SK-N-SH (cell line): ENCODE measurements around the gene PIAS4. TPM values are rescaled to one million over a fixed set of nuclear protein-coding genes. Genes with fewer than 3 reads are reported as not detected.

Experiments used
- CTCF ChIA-PET: fragments of 300-600, 350-600 bp; formaldehyde crosslinking; extraction: SDS; loops from one replicate; lab custom pipeline; 2021; lab: Yijun Ruan, JAX
- POLR2A ChIA-PET: fragments of 350-600 bp; sonication (Branson Sonifier 250); formaldehyde crosslinking; extraction: SDS; loops from one replicate; lab custom pipeline; 2020; ENCODE audit warnings: antibody characterized with exemption, inconsistent platforms; lab: Yijun Ruan, JAX
- DNase-seq: peaks from one replicate; pipeline ENCODE4 v3.0.0; 2012
- H2AFZ ChIP-seq: fragments of 200-600 bp; sonication (generic); 2 replicates; pipeline ENCODE4 v1.8.1; 2016; ENCODE audit warnings: antibody characterized with exemption, mild to moderate bottlenecking, low read depth
- H3F3A ChIP-seq: fragments of 200-600 bp; sonication (generic); replicated peaks from 2 replicates; pipeline ENCODE3; 2016; ENCODE audit warnings: antibody characterized with exemption, mild to moderate bottlenecking; ENCODE audit not compliant: insufficient read depth
- H3K27ac ChIP-seq, 2 experiments: fragments of 200-500 bp in 1 of 2; fragments of 200-600 bp in 1 of 2; sonication (Bioruptor generic) in 1 of 2; sonication (generic), shearing (Covaris generic) in 1 of 2; 2 replicates each; pipeline versions ENCODE4 v1.5.1 to v1.6.1; 2014 to 2016; ENCODE audit warnings: low read depth in 2 of 2, inconsistent platforms in 1 of 2, low read length in 1 of 2, mild to moderate bottlenecking in 1 of 2, mixed read lengths in 1 of 2
- H3K27me3 ChIP-seq: fragments of 200-600 bp; sonication (generic), shearing (Covaris generic); 2 replicates; pipeline ENCODE4 v1.6.1; 2016; ENCODE audit warnings: mixed run types; ENCODE audit not compliant: insufficient read depth
- H3K36me3 ChIP-seq, 2 experiments: fragments of 200-500 bp in 1 of 2; fragments of 200-600 bp in 1 of 2; sonication (Bioruptor generic) in 1 of 2; sonication (generic) in 1 of 2; replicated peaks in 1 of 2; 2 replicates each; pipeline versions ENCODE3 to v1.5.1; 2014 to 2016; ENCODE audit warnings: low read length in 1 of 2, mild to moderate bottlenecking in 1 of 2; ENCODE audit not compliant: insufficient read depth in 2 of 2, control insufficient read depth in 1 of 2
- H3K4me1 ChIP-seq, 2 experiments: fragments of 200-500 bp in 1 of 2; fragments of 200-600 bp in 1 of 2; sonication (Bioruptor generic) in 1 of 2; sonication (generic), shearing (Covaris generic) in 1 of 2; 2 replicates each; pipeline versions ENCODE4 v1.5.1 to v1.6.1; 2014 to 2016; ENCODE audit warnings: low read depth in 1 of 2, low read length in 1 of 2, mixed run types in 1 of 2; ENCODE audit not compliant: insufficient read depth in 2 of 2, control insufficient read depth in 1 of 2
- H3K4me2 ChIP-seq: fragments of 200-600 bp; sonication (generic), shearing (Covaris generic); 2 replicates; pipeline ENCODE4 v1.6.1; 2017; ENCODE audit warnings: mixed run types
- H3K4me3 ChIP-seq, 2 experiments: fragments of 200-500 bp in 1 of 2; fragments of 200-600 bp in 1 of 2; sonication (Bioruptor generic) in 1 of 2; sonication (generic), shearing (Covaris generic) in 1 of 2; 2 replicates each; pipeline versions ENCODE4 v1.5.1 to v1.8.1; 2014 to 2016; ENCODE audit warnings: low read depth in 2 of 2, inconsistent platforms in 1 of 2, low read length in 1 of 2, mild to moderate bottlenecking in 1 of 2, mixed read lengths in 1 of 2, moderate library complexity in 1 of 2
- H3K79me2 ChIP-seq: fragments of 200-600 bp; sonication (generic); 2 replicates; pipeline ENCODE4 v1.8.1; 2017; ENCODE audit warnings: mild to moderate bottlenecking; ENCODE audit not compliant: insufficient read depth
- H3K9ac ChIP-seq: fragments of 200-600 bp; sonication (generic); 2 replicates; pipeline ENCODE4 v1.6.1; 2017; ENCODE audit warnings: mixed run types
- H3K9me2 ChIP-seq: fragments of 200-600 bp; sonication (generic); 2 replicates; pipeline ENCODE4 v1.6.1; 2017; ENCODE audit warnings: mixed run types
- H3K9me3 ChIP-seq: fragments of 200-600 bp; sonication (generic); 2 replicates; pipeline ENCODE4 v1.6.1; 2017; ENCODE audit warnings: mixed run types, mild to moderate bottlenecking, moderate library complexity
- H4K20me1 ChIP-seq: fragments of 200-600 bp; sonication (generic); 2 replicates; pipeline ENCODE4 v1.6.1; 2017; ENCODE audit warnings: mild to moderate bottlenecking, mixed run types; ENCODE audit not compliant: insufficient read depth
- ELF1 ChIP-seq: IDR thresholded peaks from 2 replicates; pipeline ENCODE4 v1.4.0; 2012
- EZH2phosphoT487 ChIP-seq: fragments of 200-600 bp; sonication (generic); IDR thresholded peaks from 2 replicates; pipeline ENCODE4 v1.6.1; 2017; ENCODE audit warnings: low read depth, mixed run types, mild to moderate bottlenecking, antibody characterized with exemption, moderate library complexity, borderline replicate concordance
- GABPA ChIP-seq: IDR thresholded peaks from 2 replicates; pipeline ENCODE4 v1.4.0; 2012; ENCODE audit warnings: low read depth, mild to moderate bottlenecking
- GATA2 ChIP-seq: sonication (generic); formaldehyde crosslinking; IDR thresholded peaks from 2 replicates; pipeline ENCODE4 v1.5.0; 2020; ENCODE audit warnings: mild to moderate bottlenecking, missing genetic modification reagents
- MEF2A ChIP-seq: IDR thresholded peaks from 2 replicates; pipeline ENCODE4 v1.4.0; 2012; ENCODE audit warnings: low read depth, borderline replicate concordance
- MXI1 ChIP-seq: IDR thresholded peaks from 2 replicates; pipeline ENCODE4 v1.6.1; 2012; ENCODE audit warnings: mild to moderate bottlenecking, low read depth, low read length, improper control_type of control experiment
- NRF1 ChIP-seq: IDR thresholded peaks from 2 replicates; pipeline ENCODE4 v1.6.1; 2012; ENCODE audit warnings: low read depth, mild to moderate bottlenecking, low read length
- POLR2AphosphoS5 ChIP-seq: IDR thresholded peaks from 2 replicates; pipeline ENCODE4 v1.6.1; 2012; ENCODE audit warnings: low read depth, low read length
- RAD21 ChIP-seq: IDR thresholded peaks from 2 replicates; pipeline ENCODE4 v1.6.1; 2012; ENCODE audit warnings: mild to moderate bottlenecking, low read length
- RCOR1 ChIP-seq: fragments of 150-350 bp; IDR thresholded peaks from 2 replicates; pipeline ENCODE4 v1.6.1; 2017; ENCODE audit warnings: antibody characterized with exemption, low read length
- RFX5 ChIP-seq: IDR thresholded peaks from 2 replicates; pipeline ENCODE4 v1.6.1; 2012; ENCODE audit warnings: mild to moderate bottlenecking, improper control_type of control experiment, low read length
- RXRA ChIP-seq: IDR thresholded peaks from 2 replicates; pipeline ENCODE4 v1.4.0; 2012; ENCODE audit warnings: low read depth, mild to moderate bottlenecking, borderline replicate concordance
- TAF1 ChIP-seq: IDR thresholded peaks from 2 replicates; pipeline ENCODE4 v1.6.1; 2012; ENCODE audit warnings: low read depth, mild to moderate bottlenecking, low read length, moderate library complexity, borderline replicate concordance
- TCF12 ChIP-seq: IDR thresholded peaks from 2 replicates; pipeline ENCODE4 v1.4.0; 2012
- TEAD4 ChIP-seq: IDR thresholded peaks from 2 replicates; pipeline ENCODE4 v1.4.0; 2012; ENCODE audit warnings: mild to moderate bottlenecking, borderline replicate concordance; ENCODE audit not compliant: insufficient read depth
- WGBS: methylation state at CpG from one replicate; pipeline ENCODE4 v1.1.6; 2017; ENCODE audit warnings: low lambda C conversion rate; 5-methylcytosine and 5-hydroxymethylcytosine counted together
- polyA plus RNA-seq, 3 experiments: library from polyadenylated mRNA; depleted of rRNA; stranded (reverse); fragments of >200 nt; gene quantifications; 2 replicates each; pipeline ENCODE4 v1.2.3, GENCODE V29; 2012
- small RNA-seq, 7 experiments: library from RNA; depleted of rRNA; stranded (forward); fragments of <200 nt; gene quantifications; one replicate each; pipeline ENCODE3, GENCODE V24; 2012
- TF ChIP-seq, protein P1 (sequence below): fragments of 150-350 bp; IDR thresholded peaks from 2 replicates; pipeline ENCODE4 v1.6.1; 2017; ENCODE audit warnings: antibody characterized with exemption, low read length, low read depth, borderline replicate concordance
- TF ChIP-seq, protein P2 (sequence below): IDR thresholded peaks from 2 replicates; pipeline ENCODE4; 2012
- TF ChIP-seq, protein P3 (sequence below): fragments of 200-600 bp; sonication (generic); IDR thresholded peaks from 2 replicates; pipeline ENCODE4 v1.6.1; 2017; ENCODE audit warnings: antibody characterized with exemption, mild to moderate bottlenecking, moderate library complexity
- TF ChIP-seq, protein P4 (sequence below): IDR thresholded peaks from 2 replicates; pipeline ENCODE4 v1.4.0; 2012; ENCODE audit warnings: low read depth

PIAS4 gene
- polyA plus RNA-seq, 1 of the 3 experiments (the other 2 are of a cell fraction): 14.1 TPM

DNA sequence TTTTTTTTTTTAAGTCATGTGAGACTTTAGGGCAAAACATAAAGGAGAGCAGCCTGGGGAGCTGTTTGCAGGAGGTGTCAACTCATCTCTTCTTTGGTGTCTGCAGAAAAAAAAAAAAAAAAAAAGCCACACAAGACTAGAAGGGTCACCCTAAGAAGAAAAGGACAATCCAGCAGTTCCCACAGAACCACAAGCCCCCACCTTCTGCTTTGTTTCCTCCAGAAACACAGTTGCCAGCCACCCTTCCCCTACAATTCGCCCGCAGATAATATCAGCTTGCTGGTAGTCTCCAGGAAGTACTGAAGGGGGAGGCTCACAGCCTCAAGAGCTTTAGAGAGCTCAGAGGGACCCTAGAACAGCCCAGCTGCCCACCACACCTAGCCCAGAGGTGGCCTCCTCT, 81.4 kb downstream of the PIAS4 start:
- no peak overlapping the region for H3K9ac ChIP-seq
- 86% methylated on average over 2 of the region's 2 CpGs for WGBS
- peaks cover 0 to 11% of the 10 kb centered on the region in 2 experiments for H3K36me3 ChIP-seq
- TF ChIP-seq TAF1 (no peak), GABPA (no peak), TCF12 (no peak), MEF2A (no peak), NRF1 (no peak), RXRA (no peak), TEAD4 (no peak), RAD21 (no peak), POLR2AphosphoS5 (no peak), GATA2 (no peak), ELF1 (no peak), MXI1 (no peak), RCOR1 (no peak), RFX5 (no peak), EZH2phosphoT487 (no peak)
- TF ChIP-seq, protein P1, sequence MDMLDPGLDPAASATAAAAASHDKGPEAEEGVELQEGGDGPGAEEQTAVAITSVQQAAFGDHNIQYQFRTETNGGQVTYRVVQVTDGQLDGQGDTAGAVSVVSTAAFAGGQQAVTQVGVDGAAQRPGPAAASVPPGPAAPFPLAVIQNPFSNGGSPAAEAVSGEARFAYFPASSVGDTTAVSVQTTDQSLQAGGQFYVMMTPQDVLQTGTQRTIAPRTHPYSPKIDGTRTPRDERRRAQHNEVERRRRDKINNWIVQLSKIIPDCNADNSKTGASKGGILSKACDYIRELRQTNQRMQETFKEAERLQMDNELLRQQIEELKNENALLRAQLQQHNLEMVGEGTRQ: no peak
- TF ChIP-seq, protein P2, sequence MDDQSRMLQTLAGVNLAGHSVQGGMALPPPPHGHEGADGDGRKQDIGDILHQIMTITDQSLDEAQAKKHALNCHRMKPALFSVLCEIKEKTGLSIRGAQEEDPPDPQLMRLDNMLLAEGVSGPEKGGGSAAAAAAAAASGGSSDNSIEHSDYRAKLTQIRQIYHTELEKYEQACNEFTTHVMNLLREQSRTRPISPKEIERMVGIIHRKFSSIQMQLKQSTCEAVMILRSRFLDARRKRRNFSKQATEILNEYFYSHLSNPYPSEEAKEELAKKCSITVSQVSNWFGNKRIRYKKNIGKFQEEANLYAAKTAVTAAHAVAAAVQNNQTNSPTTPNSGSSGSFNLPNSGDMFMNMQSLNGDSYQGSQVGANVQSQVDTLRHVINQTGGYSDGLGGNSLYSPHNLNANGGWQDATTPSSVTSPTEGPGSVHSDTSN: no peak
- TF ChIP-seq, protein P3, sequence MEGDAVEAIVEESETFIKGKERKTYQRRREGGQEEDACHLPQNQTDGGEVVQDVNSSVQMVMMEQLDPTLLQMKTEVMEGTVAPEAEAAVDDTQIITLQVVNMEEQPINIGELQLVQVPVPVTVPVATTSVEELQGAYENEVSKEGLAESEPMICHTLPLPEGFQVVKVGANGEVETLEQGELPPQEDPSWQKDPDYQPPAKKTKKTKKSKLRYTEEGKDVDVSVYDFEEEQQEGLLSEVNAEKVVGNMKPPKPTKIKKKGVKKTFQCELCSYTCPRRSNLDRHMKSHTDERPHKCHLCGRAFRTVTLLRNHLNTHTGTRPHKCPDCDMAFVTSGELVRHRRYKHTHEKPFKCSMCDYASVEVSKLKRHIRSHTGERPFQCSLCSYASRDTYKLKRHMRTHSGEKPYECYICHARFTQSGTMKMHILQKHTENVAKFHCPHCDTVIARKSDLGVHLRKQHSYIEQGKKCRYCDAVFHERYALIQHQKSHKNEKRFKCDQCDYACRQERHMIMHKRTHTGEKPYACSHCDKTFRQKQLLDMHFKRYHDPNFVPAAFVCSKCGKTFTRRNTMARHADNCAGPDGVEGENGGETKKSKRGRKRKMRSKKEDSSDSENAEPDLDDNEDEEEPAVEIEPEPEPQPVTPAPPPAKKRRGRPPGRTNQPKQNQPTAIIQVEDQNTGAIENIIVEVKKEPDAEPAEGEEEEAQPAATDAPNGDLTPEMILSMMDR: no peak
- TF ChIP-seq, protein P4, sequence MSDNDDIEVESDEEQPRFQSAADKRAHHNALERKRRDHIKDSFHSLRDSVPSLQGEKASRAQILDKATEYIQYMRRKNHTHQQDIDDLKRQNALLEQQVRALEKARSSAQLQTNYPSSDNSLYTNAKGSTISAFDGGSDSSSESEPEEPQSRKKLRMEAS: no peak
- TF ChIP-seq, all 33 proteins: peak for 0
- no peaks in the 10 kb centered on the region for H3K9me2 ChIP-seq
- H3K4me2 ChIP-seq: no peak overlapping the region
- H3F3A ChIP-seq: no peaks in the 10 kb centered on the region
- CTCF ChIA-PET: interaction anchor here (1.2 kb wide), 1 partner anchor 79 kb away, joined by 3 read pairs; no protein-coding TSS in a partner anchor
- no peaks in the 10 kb centered on the region for H3K27me3 ChIP-seq
- no peak for DNase-seq
- POLR2A ChIA-PET: no interaction called here
- H3K4me3 ChIP-seq: no peak overlapping the region
- no peaks in the 10 kb centered on the region for H3K4me1 ChIP-seq
- H3K79me2 ChIP-seq: no peaks in the 10 kb centered on the region
- no peaks in the 10 kb centered on the region for H3K9me3 ChIP-seq
- no peaks in the 10 kb centered on the region for H4K20me1 ChIP-seq
- H3K27ac ChIP-seq: no peak overlapping the region
- H2AFZ ChIP-seq: no peak overlapping the region

Small RNA genes lying within 50 kb of the gene (small RNA-seq; reads per million reads assigned to genes)
- gene SNORD37: 7.9 to 97.2 (median 24.3) reads per million in 7 experiments

Other genes starting within 250 kb of the PIAS4 start
- 10.6 and 13.0 TPM in 2 replicates for gene APBA3, start 246.0 kb upstream of the PIAS4 start, polyA plus RNA-seq (2012; rRNA removed)
- gene MRPL54, start 245.1 kb upstream of the PIAS4 start, polyA plus RNA-seq (2012; rRNA removed): 103 and 125 TPM in 2 replicates
- gene RAX2, start 235.5 kb upstream of the PIAS4 start, polyA plus RNA-seq (2012; rRNA removed): not detected in 2 replicates
- gene MATK, start 221.4 kb upstream of the PIAS4 start, polyA plus RNA-seq (2012; rRNA removed): not detected in 2 replicates
- 0.18 and 0.44 TPM in 2 replicates for gene ZFR2, start 138.7 kb upstream of the PIAS4 start, polyA plus RNA-seq (2012; rRNA removed)
- 0.84 and 1.2 TPM in 2 replicates for gene ATCAY, start 127.1 kb upstream of the PIAS4 start, polyA plus RNA-seq (2012; rRNA removed)
- not detected in 2 replicates for gene NMRK2, start 74.7 kb upstream of the PIAS4 start, polyA plus RNA-seq (2012; rRNA removed)
- 118 and 142 TPM in 2 replicates for gene DAPK3, start 36.6 kb upstream of the PIAS4 start, polyA plus RNA-seq (2012; rRNA removed)
- 1,295 and 1,553 TPM in 2 replicates for gene EEF2, start 22.3 kb upstream of the PIAS4 start, polyA plus RNA-seq (2012; rRNA removed)
- 5.6 and 7.4 TPM in 2 replicates for gene ZBTB7A, start 59.2 kb downstream of the PIAS4 start, polyA plus RNA-seq (2012; rRNA removed)
- 67.2 and 114 TPM in 2 replicates for gene MAP2K2, start 116.4 kb downstream of the PIAS4 start, polyA plus RNA-seq (2012; rRNA removed)
- gene CREB3L3, start 145.9 kb downstream of the PIAS4 start, polyA plus RNA-seq (2012; rRNA removed): 0.05 TPM in 1 of 2 replicates, not detected in the other
- gene SIRT6, start 174.8 kb downstream of the PIAS4 start, polyA plus RNA-seq (2012; rRNA removed): 37.2 and 41.0 TPM in 2 replicates
- gene ANKRD24, start 175.0 kb downstream of the PIAS4 start, polyA plus RNA-seq (2012; rRNA removed): 0.87 and 1.1 TPM in 2 replicates
- 3.6 and 3.7 TPM in 2 replicates for gene EBI3, start 221.8 kb downstream of the PIAS4 start, polyA plus RNA-seq (2012; rRNA removed)
- gene YJU2, start 239.3 kb downstream of the PIAS4 start, polyA plus RNA-seq (2012; rRNA removed): 25.3 and 29.0 TPM in 2 replicates